HG03457 (cell line): Measurements from ENCODE around the gene TUBGCP6.
A peak's percentile ranks its signal among the peaks of the same experiment; 100 is the strongest.

Experiments
- ATAC-seq: cut with Tn5 transposase; IDR thresholded peaks from one replicate; pipeline ENCODE4 v1.9.1; 2021; ENCODE audit warnings: moderate number of reproducible peaks; ENCODE audit not compliant: unreplicated experiment

The TUBGCP6 gene

GRCh38 chr22:50197856-50198623, 46.8 kb downstream of the TUBGCP6 start:
- no peak for ATAC-seq

DNA sequence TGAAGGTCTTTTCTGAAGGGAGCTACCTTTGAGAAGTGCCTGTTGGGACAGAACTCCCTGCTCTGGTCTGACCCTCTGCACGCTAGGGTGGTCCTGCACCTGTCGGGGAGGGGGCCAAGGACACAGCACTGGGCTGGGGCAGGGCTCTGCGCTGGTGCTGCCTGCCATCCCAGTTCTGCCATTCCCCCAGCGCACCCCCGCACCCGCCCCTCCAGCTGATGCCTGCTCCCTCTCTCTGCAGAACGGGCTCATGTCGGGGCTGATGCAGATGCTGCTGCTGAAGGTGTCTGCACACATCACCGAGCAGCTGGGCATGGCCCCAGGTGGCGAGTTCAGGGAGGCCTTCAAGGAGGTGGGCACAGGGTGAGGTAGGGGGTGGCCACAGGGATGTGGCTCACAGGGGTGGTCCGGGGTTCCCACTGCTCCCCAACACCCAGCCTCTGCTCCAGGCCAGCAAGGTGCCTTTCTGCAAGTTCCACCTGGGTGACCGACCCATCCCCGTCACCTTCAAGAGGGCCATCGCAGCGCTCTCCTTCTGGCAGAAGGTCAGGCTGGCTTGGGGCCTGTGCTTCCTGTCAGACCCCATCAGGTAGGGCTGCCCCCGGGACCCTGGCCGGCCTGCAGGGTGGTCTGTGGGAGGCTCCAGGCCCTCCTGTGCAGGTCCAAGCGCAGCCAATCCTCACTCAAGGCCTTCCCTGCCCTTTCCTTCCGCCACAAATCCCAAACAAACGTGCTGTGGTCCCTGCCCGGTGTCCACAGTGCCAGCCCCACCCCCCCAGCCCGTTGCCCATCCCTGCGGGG, 47.6 kb downstream of the TUBGCP6 start:
- no peak for ATAC-seq

DNA sequence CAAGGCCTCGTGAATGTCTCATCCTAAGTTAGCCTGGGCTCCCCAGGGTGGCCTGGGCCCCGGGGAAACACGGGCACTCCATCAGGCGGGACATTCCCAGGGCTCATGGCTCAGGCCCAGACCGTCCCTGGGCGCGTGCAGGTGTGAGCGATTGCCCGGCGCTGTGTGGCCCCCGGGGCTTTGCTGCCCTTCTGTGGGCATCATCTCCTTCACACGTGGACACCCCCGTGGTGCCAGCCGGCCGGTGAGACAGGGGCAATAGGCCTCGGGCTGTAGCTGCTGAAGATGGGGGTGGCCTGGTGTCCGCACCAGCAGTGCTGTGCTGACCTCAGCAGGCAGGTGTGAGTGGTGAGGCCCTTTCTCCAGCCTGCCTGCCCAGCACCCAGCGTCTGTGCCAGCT, 48.6 kb downstream of the TUBGCP6 start:
- no peak for ATAC-seq

GRCh38 chr22:50194037-50194805, 50.6 kb downstream of the TUBGCP6 start:
- ATAC-seq: no peak

DNA sequence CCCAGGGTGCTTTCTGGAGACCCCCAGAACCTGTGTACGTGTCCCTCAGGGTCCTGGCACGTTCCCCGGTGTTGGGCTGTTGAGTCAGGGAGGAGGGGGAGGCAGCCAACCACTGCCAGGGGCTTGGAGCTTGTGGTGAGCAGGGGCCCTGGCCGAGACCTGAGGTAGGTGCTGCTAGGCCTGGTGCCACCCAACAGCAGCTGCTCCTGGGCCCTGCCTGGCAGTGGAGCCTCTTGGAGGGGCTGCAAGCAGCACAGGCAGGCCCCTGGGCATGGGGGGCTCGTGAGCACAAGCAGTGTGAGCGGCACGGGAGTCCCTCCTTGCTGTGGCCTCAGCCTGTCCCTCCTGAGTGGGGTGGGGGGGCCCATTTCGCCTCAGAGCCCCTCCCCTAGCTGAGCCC, 51.2 kb downstream of the TUBGCP6 start:
- no peak for ATAC-seq

DNA sequence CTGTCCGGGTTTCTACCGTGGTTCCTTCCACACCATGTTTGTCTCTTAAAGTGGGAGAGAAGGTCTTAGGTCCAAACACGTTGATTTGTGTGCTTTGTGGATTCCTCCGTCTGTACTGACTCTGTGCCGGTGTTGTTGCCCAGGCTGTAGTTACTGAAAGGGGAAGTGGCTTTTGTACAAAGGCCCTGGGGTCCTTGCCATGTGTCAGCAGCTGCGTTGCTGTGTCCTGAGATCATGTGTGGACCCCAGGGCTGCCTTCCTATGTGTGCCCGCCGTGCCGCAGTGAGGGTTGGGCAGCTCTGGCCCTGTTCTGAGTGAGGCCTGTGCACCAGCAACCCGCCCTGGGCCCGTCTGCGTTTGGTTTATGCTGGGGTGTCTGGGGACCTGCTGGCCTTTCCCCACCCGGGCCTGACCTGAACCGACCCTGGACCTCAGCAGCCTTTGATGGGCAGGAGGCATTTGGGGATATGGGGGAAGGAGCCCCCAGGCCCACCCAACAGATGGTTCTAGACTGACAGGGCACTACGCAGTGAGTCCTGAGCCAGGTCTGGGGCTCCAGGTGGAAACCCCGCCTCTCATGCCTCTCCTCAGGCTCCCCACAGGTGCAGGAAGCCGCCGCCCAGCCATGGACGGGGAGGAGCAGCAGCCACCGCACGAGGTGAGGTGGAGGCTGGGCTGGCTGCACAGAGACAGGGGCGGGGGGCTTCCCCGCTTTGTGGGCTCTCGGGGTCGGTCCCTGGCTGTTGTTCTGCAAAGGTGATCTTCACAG, 52.2 kb downstream of the TUBGCP6 start:
- no peak for ATAC-seq

DNA sequence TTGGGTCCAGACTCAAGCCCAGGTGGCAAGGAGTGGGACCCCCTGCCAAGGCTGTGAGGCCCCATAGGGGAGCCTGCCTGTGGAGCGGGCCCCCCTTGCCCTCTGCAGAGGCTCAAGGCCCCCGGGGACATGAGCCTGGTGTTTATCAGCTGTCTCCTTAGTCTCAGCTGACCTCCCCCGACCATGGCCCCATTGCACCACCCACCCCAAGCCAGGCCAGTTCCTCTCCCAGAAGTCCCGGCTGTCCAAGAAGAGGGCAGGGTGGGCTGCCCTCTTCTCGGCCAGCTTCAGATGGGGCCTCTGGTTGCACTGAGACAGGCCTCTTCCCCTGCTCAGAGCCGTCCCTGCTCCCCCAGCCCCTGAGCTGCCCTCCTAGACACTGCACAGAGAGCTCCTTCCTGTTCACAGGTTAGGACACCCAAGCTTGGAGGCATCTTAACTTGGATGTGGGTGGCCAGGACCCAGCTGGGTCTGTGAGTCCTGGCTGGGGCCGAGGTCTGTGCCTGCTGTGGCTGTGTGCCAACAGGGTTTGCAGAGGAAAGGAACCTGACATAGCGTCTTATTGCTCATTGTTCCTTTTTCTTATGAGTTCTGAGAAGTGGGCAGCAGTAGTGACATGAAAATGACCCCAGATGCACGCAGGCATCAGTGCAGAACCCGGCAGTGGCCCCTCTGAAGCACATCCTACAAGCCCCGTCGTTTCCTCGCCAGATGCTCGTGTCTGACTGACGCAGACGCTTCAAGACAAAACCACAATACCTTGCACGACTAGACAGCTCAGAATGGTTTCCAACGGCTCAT, 53.7 kb downstream of the TUBGCP6 start:
- ATAC-seq: peak; percentile 11

DNA sequence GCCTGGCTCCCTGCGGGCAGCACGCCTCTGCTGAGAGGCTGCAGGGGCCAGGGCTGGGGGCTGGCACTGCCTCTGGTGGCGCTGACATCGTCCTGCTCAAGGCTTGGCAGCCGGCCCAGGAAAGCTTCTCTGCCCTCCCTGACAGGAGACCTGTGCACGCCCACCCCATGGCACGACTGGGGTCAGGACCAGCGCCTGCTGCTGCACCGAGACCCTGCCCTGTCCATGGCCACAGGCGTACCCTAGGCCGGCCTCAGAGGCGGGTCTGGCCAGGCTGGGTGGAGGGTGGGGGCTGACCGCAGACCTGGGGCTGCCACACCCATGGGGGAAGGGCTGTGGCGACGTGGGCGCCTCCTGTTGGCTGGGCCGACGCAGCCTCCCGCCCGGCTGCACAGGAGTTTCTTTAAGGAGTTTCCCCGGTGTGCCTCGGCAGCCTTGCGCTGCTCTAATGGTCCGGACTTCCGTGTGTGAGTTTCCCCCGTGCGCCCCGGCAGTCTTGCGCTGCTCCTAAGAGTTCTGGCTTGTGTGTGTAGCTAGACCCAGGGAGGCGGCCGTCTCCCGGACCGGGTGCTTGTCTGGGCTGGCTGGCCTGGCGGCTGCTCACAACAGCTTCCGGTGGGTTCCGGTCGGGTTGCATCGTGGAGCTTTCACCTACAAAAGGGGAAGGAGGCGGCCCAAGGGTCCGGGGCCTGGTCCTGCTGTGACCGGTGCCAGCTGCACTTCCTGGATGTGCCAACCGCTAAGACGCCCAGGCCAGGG, 54.5 kb downstream of the TUBGCP6 start:
- peak; percentile 30 for ATAC-seq

- no peak for ATAC-seq
Observed at GRCh38 chr22:50189849-50190181, 55.0 kb downstream of the TUBGCP6 start.

- ATAC-seq: no peak
Observed at GRCh38 chr22:50189184-50189848, 55.5 kb downstream of the TUBGCP6 start.

- no peak for ATAC-seq
Observed at GRCh38 chr22:50188356-50188755, 56.5 kb downstream of the TUBGCP6 start.

GRCh38 chr22:50186761-50187523, 57.9 kb downstream of the TUBGCP6 start:
- ATAC-seq: no peak

GRCh38 chr22:50186181-50186714, 58.6 kb downstream of the TUBGCP6 start:
- ATAC-seq: no peak

DNA sequence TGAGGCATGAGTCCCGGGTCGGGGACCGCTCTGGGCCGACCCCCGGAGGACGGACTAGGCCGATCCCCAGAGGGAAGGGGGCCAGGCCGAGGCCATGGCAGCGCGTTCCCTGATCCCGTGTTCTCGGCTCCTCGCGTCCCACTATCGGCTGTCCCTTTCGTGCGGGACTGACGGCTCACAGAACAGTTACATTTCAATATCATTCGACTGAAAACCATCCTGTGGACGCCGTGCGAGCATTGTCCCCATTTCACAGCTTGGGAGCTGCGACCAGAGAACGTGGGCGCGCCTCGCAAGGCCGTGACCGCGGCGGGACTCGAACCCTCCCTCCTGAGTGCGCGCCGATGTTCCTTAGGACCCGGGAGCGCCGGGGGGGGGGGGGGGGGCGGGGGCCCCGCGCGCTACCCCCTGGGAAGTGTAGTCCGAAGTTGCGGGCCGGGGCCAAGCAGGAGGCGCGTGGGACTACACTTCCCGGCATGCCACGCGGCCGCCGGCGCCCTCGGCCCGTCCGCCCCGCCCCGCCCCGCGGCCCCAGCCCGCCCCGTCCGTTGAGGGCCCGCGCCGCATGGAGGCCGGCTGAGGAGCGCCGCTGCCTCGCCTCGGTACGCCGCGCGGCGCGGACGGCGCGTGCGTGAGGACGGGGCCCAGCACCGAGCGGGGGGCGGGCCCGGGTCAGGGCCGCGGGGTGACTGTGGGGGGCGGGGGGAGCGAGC, 59.3 kb downstream of the TUBGCP6 start, which contains the start of gene TRABD:
TRABD (plus strand) TSS at position 539 of the 713 bp plus-strand sequence. CDS start 7,148 bp downstream, outside the sequence.
- no peak for ATAC-seq

GRCh38 chr22:50184902-50185374, 59.9 kb downstream of the TUBGCP6 start:
- ATAC-seq: no peak

DNA sequence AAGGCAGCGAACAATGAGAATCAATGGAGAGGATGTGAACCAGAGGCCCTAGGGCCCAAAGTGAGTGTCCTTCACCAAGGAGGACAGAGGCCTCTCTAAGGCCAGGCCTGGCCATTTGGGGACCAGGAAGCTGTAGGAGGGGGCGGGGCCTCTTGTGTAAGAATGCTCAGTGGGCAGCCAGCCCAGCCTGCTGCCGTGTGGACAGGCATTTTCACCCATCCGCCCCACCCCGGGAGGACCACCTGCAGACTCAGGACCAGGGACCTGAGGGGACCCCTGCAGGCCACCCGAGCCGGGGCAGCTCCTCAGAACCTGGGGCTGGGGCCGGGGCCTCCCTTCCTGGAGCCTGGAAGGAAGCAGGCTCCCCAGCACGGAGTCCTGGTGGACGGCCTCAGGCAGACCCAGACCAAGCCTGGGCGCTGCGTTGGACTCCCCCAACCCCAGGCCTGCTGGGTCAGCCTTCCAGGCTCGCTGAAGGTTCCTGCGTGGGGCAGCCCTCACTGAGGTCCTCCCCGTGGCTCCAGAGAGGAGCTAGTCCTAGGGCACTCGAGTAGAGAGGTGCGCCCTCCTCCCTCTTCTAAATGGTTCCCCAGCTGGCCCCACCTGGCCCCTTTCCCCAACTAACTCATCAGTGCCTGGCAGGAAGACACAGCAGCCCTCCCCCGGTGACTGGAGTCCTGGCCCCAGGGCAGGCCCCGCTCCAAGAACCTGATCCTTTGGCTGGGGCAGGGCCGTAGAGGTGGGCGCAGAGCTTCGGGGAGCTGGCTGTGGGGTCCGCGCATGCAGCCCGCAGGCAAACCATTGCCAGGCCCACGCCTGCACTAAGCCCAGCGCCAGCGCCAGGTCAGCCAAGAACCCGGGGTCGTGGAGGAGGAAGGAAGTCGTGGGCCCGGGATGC, 60.6 kb downstream of the TUBGCP6 start:
- no peak for ATAC-seq
